ENCODE data around the gene PIP4K2A. TPM values are rescaled to one million over a fixed set of nuclear protein-coding genes. Genes with fewer than 3 reads are reported as not detected.

The PIP4K2A gene
- total and polyA plus RNA-seq, 4 donors: 38.9 to 60.4 (median 42.4) TPM

DNA sequence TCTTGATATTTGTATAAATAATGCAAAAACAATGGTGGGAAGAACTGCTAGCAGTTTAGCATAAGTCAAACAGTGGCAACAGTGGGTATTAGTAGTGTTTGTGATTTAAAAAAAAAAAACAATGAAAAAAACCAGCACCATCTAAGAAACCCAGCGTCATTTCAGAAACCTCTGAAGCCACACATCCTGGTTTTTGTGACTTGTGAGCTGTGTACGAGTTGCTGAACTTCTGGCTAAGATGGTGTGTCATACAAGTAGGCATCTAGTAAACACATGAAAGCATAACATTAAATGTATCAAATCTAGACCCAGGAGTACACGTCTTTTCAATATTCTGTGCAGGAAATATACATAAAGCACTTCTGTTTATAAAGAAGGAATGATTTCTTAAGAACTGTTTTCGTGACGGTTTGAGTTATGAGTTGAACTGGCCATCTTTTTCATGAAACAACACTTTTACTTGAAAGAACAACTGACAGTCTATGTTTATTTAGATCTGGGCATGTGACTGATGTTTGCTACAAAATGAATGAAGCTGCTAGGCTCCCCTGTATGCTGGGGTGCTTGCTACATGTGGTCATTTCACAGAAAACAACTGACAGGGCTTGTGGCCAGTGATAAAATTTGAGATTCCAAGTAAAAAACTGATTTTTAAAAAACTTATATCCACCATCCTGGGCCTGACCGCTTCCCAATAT is 143.5 kb downstream of the PIP4K2A start:
- Histone ChIP-seq H3K9me3 (ENCODE audit: control insufficient read depth, insufficient read depth, low read length) (no peaks in the 10 kb centered on the region), H3K4me3 (ENCODE audit: low read depth, low read length) (no peak overlapping the region), H3K27me3 (ENCODE audit: control insufficient read depth, insufficient read depth, low read length) (no peaks in the 10 kb centered on the region), H3K4me1 (ENCODE audit: control insufficient read depth, insufficient read depth, low read length) (no peaks in the 10 kb centered on the region), H3K36me3 (ENCODE audit: control insufficient read depth, insufficient read depth, low read length) (peaks cover 7% of the 10 kb centered on the region), H3K27ac (ENCODE audit: low read depth, low read length) (no peak overlapping the region)
- no CpG with 5 or more reads among the region's 6 CpGs for WGBS (ENCODE audit: insufficient coverage)
- no peak for DNase-seq (ENCODE audit: low read depth in 4 of 6, low spot score in 6 of 6)

DNA sequence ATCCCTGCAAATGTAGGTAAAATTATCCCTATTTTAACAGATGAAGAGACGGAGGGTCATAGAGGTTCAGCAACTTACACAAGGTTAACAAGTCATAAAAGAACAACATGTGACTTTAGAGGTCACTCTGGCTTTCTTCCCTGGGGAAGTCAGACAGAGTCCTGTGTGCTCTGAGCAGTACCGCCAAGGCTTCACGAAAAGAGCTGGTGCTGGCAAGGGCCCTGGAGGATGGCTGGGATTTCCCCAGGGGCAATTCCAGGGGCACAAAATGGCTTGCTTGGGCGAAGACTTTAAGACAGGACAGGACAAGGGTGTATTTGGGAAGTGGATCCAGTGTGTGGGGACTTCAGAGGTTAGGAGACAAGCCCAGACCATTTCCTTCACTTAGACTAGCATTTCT is 144.1 kb downstream of the PIP4K2A start:
- Histone ChIP-seq H3K27ac (ENCODE audit: low read depth, low read length) (no peak overlapping the region), H3K9me3 (ENCODE audit: control insufficient read depth, insufficient read depth, low read length) (no peaks in the 10 kb centered on the region), H3K36me3 (ENCODE audit: control insufficient read depth, insufficient read depth, low read length) (peaks cover 7% of the 10 kb centered on the region), H3K4me1 (ENCODE audit: control insufficient read depth, insufficient read depth, low read length) (no peaks in the 10 kb centered on the region), H3K4me3 (ENCODE audit: low read depth, low read length) (no peak overlapping the region), H3K27me3 (ENCODE audit: control insufficient read depth, insufficient read depth, low read length) (no peaks in the 10 kb centered on the region)
- 86% methylated on average over 3 of the region's 4 CpGs for WGBS (ENCODE audit: insufficient coverage)
- no peak for DNase-seq (ENCODE audit: low read depth in 4 of 6, low spot score in 6 of 6)

DNA sequence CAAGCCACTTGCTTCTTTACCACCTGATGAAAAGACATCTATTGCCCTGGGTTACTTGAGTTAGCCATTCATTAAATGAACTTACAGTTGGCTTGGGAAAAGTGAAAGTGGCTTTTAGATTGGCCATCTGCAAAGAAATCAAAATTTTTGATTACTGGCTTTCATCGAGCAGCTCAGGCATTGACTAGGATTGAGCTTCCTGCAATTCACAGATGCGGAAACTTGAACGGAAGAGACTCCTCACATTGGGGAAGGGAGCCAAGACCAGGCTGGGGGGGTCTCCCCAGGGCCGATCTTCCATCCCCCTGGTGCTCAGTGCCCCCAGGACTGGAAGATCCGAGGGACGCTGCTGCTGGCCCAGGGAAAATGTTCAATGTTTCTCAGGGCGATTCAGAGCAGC is 145.4 kb downstream of the PIP4K2A start:
- no peak for DNase-seq (ENCODE audit: low read depth in 4 of 6, low spot score in 6 of 6)
- WGBS (ENCODE audit: insufficient coverage): 87% methylated on average over 7 of the region's 7 CpGs
- Histone ChIP-seq H3K4me1 (ENCODE audit: control insufficient read depth, insufficient read depth, low read length) (no peaks in the 10 kb centered on the region), H3K4me3 (ENCODE audit: low read depth, low read length) (no peak overlapping the region), H3K27me3 (ENCODE audit: control insufficient read depth, insufficient read depth, low read length) (no peaks in the 10 kb centered on the region), H3K9me3 (ENCODE audit: control insufficient read depth, insufficient read depth, low read length) (no peaks in the 10 kb centered on the region), H3K36me3 (ENCODE audit: control insufficient read depth, insufficient read depth, low read length) (peaks cover 7% of the 10 kb centered on the region), H3K27ac (ENCODE audit: low read depth, low read length) (no peak overlapping the region)

DNA sequence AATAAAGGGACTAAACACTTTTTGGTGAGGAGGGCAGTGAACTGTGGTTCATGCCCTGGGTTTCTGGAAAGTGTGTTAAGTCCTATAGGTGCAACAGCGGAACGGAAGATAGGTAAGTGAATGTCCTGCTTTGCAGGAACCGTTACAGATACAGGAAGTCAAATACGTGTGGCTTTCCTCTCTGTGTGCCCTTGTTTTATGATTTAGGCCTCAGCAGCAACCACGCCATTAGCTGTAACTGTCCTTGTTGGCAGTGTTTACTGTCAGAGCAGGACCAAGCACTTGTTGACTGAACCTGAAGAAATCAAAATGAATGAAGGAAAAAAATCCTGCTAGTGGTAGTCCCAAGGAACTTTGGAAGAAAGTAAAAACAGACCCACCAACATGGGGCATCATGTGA is 150.3 kb downstream of the PIP4K2A start:
- H3K9me3 ChIP-seq (ENCODE audit: control insufficient read depth, insufficient read depth, low read length): no peaks in the 10 kb centered on the region
- H3K4me3 ChIP-seq (ENCODE audit: low read depth, low read length): no peak overlapping the region
- H3K27me3 ChIP-seq (ENCODE audit: control insufficient read depth, insufficient read depth, low read length): no peaks in the 10 kb centered on the region
- DNase-seq (ENCODE audit: low read depth in 4 of 6, low spot score in 6 of 6): no peak
- 80% methylated on average over 5 of the region's 5 CpGs for WGBS (ENCODE audit: insufficient coverage)
- H3K27ac ChIP-seq (ENCODE audit: low read depth, low read length): no peak overlapping the region
- peaks cover 3% of the 10 kb centered on the region for H3K36me3 ChIP-seq (ENCODE audit: control insufficient read depth, insufficient read depth, low read length)
- H3K4me1 ChIP-seq (ENCODE audit: control insufficient read depth, insufficient read depth, low read length): no peaks in the 10 kb centered on the region

DNA sequence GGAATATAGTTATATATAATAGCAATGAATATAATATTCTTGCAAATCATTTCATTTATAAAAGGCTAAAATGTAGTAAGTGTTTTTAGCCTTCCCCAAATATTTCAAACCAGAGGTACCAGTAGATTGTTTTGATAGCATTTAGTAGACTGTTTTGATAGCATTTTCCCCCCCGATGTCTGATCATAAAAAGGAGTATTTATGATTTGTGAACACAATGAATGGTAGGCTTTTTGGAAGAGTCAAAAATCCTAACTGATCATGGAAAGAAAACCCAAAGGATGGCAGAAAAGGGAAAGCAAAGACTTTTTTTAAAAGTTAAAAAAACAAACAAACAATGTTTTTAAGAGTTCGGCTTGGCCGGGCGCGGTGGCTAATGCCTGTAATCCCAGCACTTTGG is 152.5 kb downstream of the PIP4K2A start:
- WGBS (ENCODE audit: insufficient coverage): no CpG with 5 or more reads among the region's 5 CpGs
- Histone ChIP-seq H3K9me3 (ENCODE audit: control insufficient read depth, insufficient read depth, low read length) (no peaks in the 10 kb centered on the region), H3K36me3 (ENCODE audit: control insufficient read depth, insufficient read depth, low read length) (no peaks in the 10 kb centered on the region), H3K27me3 (ENCODE audit: control insufficient read depth, insufficient read depth, low read length) (no peaks in the 10 kb centered on the region), H3K4me3 (ENCODE audit: low read depth, low read length) (no peak overlapping the region), H3K27ac (ENCODE audit: low read depth, low read length) (no peak overlapping the region), H3K4me1 (ENCODE audit: control insufficient read depth, insufficient read depth, low read length) (no peaks in the 10 kb centered on the region)
- DNase-seq (ENCODE audit: low read depth in 4 of 6, low spot score in 6 of 6): no peak

DNA sequence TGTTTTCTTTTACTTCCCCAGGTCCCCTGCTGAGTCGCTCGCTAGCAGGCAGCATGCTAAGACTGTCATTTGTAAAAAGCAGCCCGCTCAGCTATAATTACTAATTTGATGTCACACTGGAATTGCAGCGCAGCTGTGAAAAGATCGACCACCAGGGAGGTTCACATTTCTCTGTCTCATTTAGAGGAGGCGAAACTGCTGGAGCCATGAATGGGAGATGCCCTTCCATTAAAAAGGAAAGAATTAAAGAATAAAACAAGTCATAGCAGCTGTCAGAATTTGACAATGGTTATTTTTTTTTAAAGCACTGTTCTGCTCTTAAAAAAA is 153.5 kb downstream of the PIP4K2A start:
- no peaks in the 10 kb centered on the region for H3K27me3 ChIP-seq (ENCODE audit: control insufficient read depth, insufficient read depth, low read length)
- no peaks in the 10 kb centered on the region for H3K4me1 ChIP-seq (ENCODE audit: control insufficient read depth, insufficient read depth, low read length)
- H3K4me3 ChIP-seq (ENCODE audit: low read depth, low read length): no peak overlapping the region
- no peaks in the 10 kb centered on the region for H3K36me3 ChIP-seq (ENCODE audit: control insufficient read depth, insufficient read depth, low read length)
- no peaks in the 10 kb centered on the region for H3K9me3 ChIP-seq (ENCODE audit: control insufficient read depth, insufficient read depth, low read length)
- peak in 3 of 6 donors; percentile 4 to 87 (median 49) for DNase-seq (ENCODE audit: low read depth in 4 of 6, low spot score in 6 of 6)
- no peak overlapping the region for H3K27ac ChIP-seq (ENCODE audit: low read depth, low read length)
- WGBS (ENCODE audit: insufficient coverage): 25% methylated on average over 4 of the region's 6 CpGs

DNA sequence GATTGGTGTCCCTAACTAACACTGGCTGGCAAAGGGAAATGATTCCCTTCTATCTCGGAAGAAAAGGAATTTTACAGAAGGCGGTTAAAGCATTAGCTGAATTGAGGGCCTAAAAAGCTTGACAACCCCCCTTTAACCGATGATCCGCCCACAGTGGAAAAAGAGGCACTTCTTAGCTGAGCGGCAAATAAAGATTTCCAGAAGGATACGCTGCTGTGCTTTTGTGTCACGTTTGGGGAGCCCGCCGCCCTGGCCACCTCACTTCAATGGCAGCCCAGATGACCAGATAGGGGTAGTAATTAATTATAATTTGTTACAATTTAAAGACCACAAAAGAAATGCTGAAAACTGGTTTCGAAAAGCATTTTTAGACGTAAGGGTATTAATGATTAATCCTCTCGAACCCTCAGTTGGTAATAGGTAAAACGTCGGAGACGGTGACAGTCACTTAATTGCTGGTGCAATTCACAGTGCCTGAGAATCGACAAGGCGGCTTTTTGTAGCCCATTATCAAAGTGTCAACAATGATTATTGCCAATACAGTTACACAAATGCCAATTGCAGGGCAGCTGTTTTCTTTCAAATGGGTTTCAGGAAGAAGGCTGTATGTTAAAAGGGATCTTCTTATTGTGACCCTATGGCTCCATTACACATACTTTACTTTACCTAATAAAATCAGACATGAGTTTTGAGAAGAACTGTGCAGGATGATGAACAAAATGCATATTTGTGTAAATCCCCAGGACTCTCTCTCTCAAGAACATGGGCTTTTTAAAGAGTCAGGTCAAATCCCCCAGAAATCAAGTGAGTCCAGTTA is 154.1 kb downstream of the PIP4K2A start:
- Histone ChIP-seq H3K4me1 (ENCODE audit: control insufficient read depth, insufficient read depth, low read length) (no peaks in the 10 kb centered on the region), H3K4me3 (ENCODE audit: low read depth, low read length) (no peak overlapping the region), H3K9me3 (ENCODE audit: control insufficient read depth, insufficient read depth, low read length) (no peaks in the 10 kb centered on the region), H3K27me3 (ENCODE audit: control insufficient read depth, insufficient read depth, low read length) (no peaks in the 10 kb centered on the region), H3K27ac (ENCODE audit: low read depth, low read length) (no peak overlapping the region), H3K36me3 (ENCODE audit: control insufficient read depth, insufficient read depth, low read length) (no peaks in the 10 kb centered on the region)
- WGBS (ENCODE audit: insufficient coverage): 64% methylated on average over 8 of the region's 17 CpGs
- DNase-seq (ENCODE audit: low read depth in 4 of 6, low spot score in 6 of 6): no peak

DNA sequence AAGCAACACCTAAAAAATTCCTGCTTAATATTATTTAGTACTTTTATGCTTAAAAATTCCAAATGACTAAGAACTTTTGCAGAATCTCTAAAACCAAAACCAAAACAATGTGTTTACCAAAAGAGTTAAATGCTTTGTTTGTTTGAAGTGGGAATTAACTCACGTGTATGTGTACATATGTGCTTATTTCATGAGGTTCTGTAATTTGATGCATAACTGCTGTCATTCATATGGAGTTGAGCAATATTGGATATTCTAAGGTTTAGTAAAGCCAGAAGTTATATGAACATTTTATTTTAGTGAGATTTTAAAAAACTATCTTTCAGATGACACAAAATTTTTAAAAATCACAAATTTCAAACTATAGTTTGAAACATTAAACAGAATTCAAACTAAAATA is 157.1 kb downstream of the PIP4K2A start:
- no peak overlapping the region for H3K27ac ChIP-seq (ENCODE audit: low read depth, low read length)
- peaks cover 17% of the 10 kb centered on the region for H3K4me1 ChIP-seq (ENCODE audit: control insufficient read depth, insufficient read depth, low read length)
- H3K4me3 ChIP-seq (ENCODE audit: low read depth, low read length): no peak overlapping the region
- no CpG with 5 or more reads among the region's 1 CpG for WGBS (ENCODE audit: insufficient coverage)
- no peaks in the 10 kb centered on the region for H3K9me3 ChIP-seq (ENCODE audit: control insufficient read depth, insufficient read depth, low read length)
- H3K36me3 ChIP-seq (ENCODE audit: control insufficient read depth, insufficient read depth, low read length): no peaks in the 10 kb centered on the region
- no peaks in the 10 kb centered on the region for H3K27me3 ChIP-seq (ENCODE audit: control insufficient read depth, insufficient read depth, low read length)
- no peak for DNase-seq (ENCODE audit: low read depth in 4 of 6, low spot score in 6 of 6)

DNA sequence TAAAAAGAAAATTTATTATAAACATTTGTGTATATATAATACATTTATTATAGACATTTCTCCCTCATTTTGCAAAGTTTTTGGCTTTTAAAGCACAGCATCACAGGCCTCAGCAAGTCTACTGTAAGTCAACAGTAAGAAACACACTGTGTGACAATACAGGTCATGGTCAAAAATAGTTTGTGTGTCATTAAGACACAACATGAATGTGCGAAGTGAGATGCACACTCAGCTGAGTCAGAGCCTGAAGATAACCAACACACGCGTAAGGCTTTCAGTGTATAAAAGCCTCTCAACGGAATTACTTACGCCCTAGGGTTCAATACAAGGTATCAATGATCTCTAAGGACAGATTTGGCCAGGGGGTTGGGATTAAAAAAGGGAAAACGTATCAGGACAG is 157.6 kb downstream of the PIP4K2A start:
- WGBS (ENCODE audit: insufficient coverage): no CpG with 5 or more reads among the region's 6 CpGs
- H3K27me3 ChIP-seq (ENCODE audit: control insufficient read depth, insufficient read depth, low read length): no peaks in the 10 kb centered on the region
- H3K27ac ChIP-seq (ENCODE audit: low read depth, low read length): no peak overlapping the region
- H3K4me3 ChIP-seq (ENCODE audit: low read depth, low read length): no peak overlapping the region
- peaks cover 17% of the 10 kb centered on the region for H3K4me1 ChIP-seq (ENCODE audit: control insufficient read depth, insufficient read depth, low read length)
- DNase-seq (ENCODE audit: low read depth in 4 of 6, low spot score in 6 of 6): no peak
- no peaks in the 10 kb centered on the region for H3K9me3 ChIP-seq (ENCODE audit: control insufficient read depth, insufficient read depth, low read length)
- H3K36me3 ChIP-seq (ENCODE audit: control insufficient read depth, insufficient read depth, low read length): no peaks in the 10 kb centered on the region
